ENCODE data around the gene USP21.

Gene USP21

DNA sequence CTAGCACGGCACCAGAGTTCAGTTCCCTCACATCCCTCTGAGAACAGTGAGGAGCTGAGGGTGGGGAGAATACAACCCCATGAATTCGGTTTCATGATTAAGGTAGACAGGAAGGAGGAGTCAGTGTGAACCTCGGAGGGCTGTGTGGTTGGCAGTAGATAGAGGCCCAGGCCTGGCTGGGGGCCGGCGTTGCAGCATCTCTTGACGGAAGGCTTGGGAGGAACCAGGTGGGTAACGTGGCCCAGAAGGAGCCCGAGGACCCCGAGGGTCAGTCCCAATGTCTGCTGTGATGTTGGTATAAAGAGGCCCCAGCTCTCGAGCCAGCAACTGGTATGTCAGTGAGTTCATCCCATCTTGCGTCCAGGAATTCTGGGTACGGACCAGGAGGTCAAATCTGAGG is 12.4 kb downstream of the USP21 start:
- no peak for TF ChIP-seq POLR2AphosphoS5 (IDR thresholded peaks at IDR 0.05; ENCODE audit: borderline replicate concordance, low read depth, low read length)
- TF ChIP-seq FOXP2 (optimal IDR thresholded peaks at IDR 0.05; ENCODE audit: control extremely low read depth, extremely low read length, insufficient read depth) = no peak
- TF ChIP-seq EZH2 (IDR thresholded peaks at IDR 0.05) = no peak
- Histone ChIP-seq H3K9me3 (ENCODE audit: low read depth, low read length) (no peaks in the 10 kb centered on the region), H3K4me3 (no peak overlapping the region), H3K27ac (no peak overlapping the region), H3K36me3 (ENCODE audit: insufficient read depth, low read length) (peaks cover 46% of the 10 kb centered on the region), H3K9ac (ENCODE audit: insufficient read length) (no peak overlapping the region)
- DNase-seq (ENCODE audit: low read depth, low spot score) = no peak

DNA sequence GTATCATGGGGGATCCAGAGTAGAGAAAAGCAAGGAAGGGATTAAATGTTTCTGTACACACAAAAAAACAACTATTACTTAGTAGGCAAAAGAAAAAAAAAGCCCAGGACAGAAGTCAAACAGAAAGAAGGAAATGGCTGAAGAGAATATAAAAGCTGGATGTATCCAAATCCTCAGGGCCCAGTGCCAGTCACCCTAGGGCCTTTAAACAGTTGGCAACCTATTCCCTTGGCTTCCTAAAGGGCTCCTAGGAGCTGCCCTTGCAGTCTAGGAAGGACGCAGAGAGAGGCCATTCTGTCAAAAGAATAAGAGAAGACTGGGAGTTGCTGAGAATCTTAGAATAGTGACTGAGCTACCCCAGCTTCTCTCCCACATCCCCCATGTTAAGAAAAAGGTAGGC is 13.0 kb downstream of the USP21 start:
- Histone ChIP-seq H3K9ac (ENCODE audit: insufficient read length) (no peak overlapping the region), H3K9me3 (ENCODE audit: low read depth, low read length) (no peaks in the 10 kb centered on the region), H3K36me3 (ENCODE audit: insufficient read depth, low read length) (peaks cover 46% of the 10 kb centered on the region), H3K27ac (no peak overlapping the region), H3K4me3 (no peak overlapping the region)
- DNase-seq (ENCODE audit: low read depth, low spot score) = no peak
- no peak for TF ChIP-seq POLR2AphosphoS5 (IDR thresholded peaks at IDR 0.05; ENCODE audit: borderline replicate concordance, low read depth, low read length)
- TF ChIP-seq FOXP2 (optimal IDR thresholded peaks at IDR 0.05; ENCODE audit: control extremely low read depth, extremely low read length, insufficient read depth) = no peak
- TF ChIP-seq EZH2 (IDR thresholded peaks at IDR 0.05) = no peak

DNA sequence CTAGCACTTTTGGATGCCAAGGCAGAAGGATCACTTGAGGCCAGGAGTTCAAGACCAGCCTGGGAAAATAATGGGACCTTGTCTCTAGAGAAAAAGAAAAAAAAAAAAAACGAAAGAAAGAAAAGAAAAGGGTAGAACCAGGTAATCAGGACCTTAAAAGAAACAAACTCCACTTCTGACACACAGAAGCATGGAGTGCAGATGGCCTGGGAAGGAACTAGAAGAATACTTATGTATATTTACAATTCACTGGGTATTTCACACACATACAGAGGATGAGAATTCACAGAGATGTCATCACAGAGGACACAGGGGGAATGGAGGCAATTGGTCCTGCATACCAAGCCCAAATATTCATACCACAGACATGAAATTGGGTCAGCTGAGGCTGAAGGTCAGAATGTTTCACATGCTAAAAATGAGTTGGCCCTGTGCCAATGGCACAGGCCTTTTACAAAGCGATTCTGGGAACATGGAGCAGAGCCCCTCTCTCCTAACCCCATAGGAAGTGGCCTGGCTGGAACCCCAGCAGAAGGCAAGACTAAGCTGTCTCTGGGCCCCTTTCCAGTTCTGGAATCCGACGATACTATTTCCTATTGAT is 13.6 kb downstream of the USP21 start:
- peaks cover 46% of the 10 kb centered on the region for H3K36me3 ChIP-seq (ENCODE audit: insufficient read depth, low read length)
- no peak overlapping the region for H3K9ac ChIP-seq (ENCODE audit: insufficient read length)
- H3K4me3 ChIP-seq = no peak overlapping the region
- no peak for DNase-seq (ENCODE audit: low read depth, low spot score)
- TF ChIP-seq FOXP2 (optimal IDR thresholded peaks at IDR 0.05; ENCODE audit: control extremely low read depth, extremely low read length, insufficient read depth) (no peak), EZH2 (IDR thresholded peaks at IDR 0.05) (no peak), POLR2AphosphoS5 (IDR thresholded peaks at IDR 0.05; ENCODE audit: borderline replicate concordance, low read depth, low read length) (no peak)
- H3K9me3 ChIP-seq (ENCODE audit: low read depth, low read length) = no peaks in the 10 kb centered on the region
- H3K27ac ChIP-seq = no peak overlapping the region

DNA sequence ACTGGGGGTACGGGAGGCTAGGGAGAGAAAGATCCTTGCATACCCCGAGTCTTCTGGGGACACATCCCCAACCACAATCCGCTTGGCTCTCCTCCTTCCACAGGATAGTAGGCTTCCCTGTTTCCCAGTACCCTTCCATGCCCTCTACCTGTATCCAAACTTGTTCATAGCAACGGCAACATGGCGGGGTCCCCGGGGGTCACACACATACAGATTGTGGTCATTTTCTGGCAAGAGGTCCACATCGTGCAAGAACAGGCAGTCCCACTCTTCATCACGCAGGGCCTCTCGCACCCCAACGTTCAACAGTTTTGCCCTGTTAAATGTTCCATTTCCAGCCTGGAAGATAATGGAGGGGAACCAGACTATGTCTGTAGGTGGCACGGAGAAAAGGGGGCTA is 14.4 kb downstream of the USP21 start:
- peaks cover 46% of the 10 kb centered on the region for H3K36me3 ChIP-seq (ENCODE audit: insufficient read depth, low read length)
- H3K4me3 ChIP-seq = no peak overlapping the region
- no peak overlapping the region for H3K27ac ChIP-seq

DNA sequence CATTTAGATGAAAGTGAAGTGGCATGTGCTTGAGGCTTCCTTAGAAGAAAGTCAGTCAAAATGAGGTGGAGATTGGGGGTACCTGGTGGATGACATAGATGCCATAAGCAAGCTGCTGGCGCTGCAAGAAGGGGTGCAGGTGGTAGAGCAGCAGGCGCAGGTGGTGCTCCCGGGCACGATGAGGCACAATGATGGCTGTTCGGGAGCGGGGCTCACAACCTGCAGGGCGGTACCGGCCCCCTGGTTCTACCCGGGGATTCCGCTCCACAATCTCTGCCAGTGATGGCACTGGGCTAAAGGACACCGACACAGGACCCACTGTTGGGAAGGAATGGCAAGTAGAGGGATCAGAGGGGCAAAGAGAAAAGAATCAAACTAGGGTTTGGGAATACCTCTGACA is 15.6 kb downstream of the USP21 start:
- TF ChIP-seq FOXP2 (optimal IDR thresholded peaks at IDR 0.05; ENCODE audit: control extremely low read depth, extremely low read length, insufficient read depth) (no peak), POLR2AphosphoS5 (IDR thresholded peaks at IDR 0.05; ENCODE audit: borderline replicate concordance, low read depth, low read length) (no peak), EZH2 (IDR thresholded peaks at IDR 0.05) (no peak)
- no peak for DNase-seq (ENCODE audit: low read depth, low spot score)
- H3K4me3 ChIP-seq = no peak overlapping the region
- H3K9ac ChIP-seq (ENCODE audit: insufficient read length) = no peak overlapping the region
- peaks cover 46% of the 10 kb centered on the region for H3K36me3 ChIP-seq (ENCODE audit: insufficient read depth, low read length)
- no peak overlapping the region for H3K27ac ChIP-seq
- no peaks in the 10 kb centered on the region for H3K9me3 ChIP-seq (ENCODE audit: low read depth, low read length)

More for the DNA sequence above, 14.4 kb downstream of the USP21 start:
- DNase-seq (ENCODE audit: low read depth, low spot score) = no peak
- no peaks in the 10 kb centered on the region for H3K9me3 ChIP-seq (ENCODE audit: low read depth, low read length)
- H3K9ac ChIP-seq (ENCODE audit: insufficient read length) = no peak overlapping the region
- TF ChIP-seq POLR2AphosphoS5 (IDR thresholded peaks at IDR 0.05; ENCODE audit: borderline replicate concordance, low read depth, low read length) (no peak), FOXP2 (optimal IDR thresholded peaks at IDR 0.05; ENCODE audit: control extremely low read depth, extremely low read length, insufficient read depth) (no peak), EZH2 (IDR thresholded peaks at IDR 0.05) (no peak)

DNA sequence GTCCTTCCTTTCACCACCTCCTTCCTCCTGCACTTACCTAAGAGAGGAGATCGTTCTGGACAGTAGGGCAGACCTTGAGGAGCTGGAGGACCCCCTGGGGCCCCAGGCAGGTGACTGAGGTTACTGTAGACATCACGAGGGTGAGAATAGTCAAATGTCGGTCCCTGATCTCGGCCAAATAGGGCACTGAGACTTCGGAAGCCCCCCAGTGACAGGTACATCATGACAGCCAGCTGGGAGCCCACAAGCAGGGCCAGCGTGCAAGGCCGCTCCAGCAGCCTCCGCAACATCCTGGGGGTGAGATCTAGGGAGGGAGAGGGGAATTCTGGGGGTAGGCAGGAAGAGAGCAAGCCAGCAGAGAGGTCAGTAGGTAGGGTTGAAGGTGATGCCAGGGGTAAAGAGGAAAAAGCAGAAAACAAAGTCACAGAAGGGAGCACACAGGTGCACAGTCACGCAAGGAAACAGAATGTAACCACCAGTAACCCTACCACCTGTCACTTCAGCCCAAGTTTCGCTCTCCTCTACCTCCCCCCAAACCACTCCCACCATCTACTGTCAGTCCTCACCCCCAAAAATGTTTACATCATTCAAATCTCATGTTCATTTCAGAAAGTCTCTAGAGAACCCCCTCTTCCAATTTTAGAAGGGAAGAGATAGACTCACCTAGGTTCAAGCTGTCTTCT is 16.6 kb downstream of the USP21 start:
- Histone ChIP-seq H3K9me3 (ENCODE audit: low read depth, low read length) (no peaks in the 10 kb centered on the region), H3K36me3 (ENCODE audit: insufficient read depth, low read length) (peaks cover 40% of the 10 kb centered on the region), H3K9ac (ENCODE audit: insufficient read length) (no peak overlapping the region), H3K27ac (no peak overlapping the region), H3K4me3 (peak overlapping the region; percentile 99)
- DNase-seq (ENCODE audit: low read depth, low spot score) = no peak
- TF ChIP-seq EZH2 (IDR thresholded peaks at IDR 0.05) (no peak), POLR2AphosphoS5 (IDR thresholded peaks at IDR 0.05; ENCODE audit: borderline replicate concordance, low read depth, low read length) (no peak), FOXP2 (optimal IDR thresholded peaks at IDR 0.05; ENCODE audit: control extremely low read depth, extremely low read length, insufficient read depth) (no peak)

DNA sequence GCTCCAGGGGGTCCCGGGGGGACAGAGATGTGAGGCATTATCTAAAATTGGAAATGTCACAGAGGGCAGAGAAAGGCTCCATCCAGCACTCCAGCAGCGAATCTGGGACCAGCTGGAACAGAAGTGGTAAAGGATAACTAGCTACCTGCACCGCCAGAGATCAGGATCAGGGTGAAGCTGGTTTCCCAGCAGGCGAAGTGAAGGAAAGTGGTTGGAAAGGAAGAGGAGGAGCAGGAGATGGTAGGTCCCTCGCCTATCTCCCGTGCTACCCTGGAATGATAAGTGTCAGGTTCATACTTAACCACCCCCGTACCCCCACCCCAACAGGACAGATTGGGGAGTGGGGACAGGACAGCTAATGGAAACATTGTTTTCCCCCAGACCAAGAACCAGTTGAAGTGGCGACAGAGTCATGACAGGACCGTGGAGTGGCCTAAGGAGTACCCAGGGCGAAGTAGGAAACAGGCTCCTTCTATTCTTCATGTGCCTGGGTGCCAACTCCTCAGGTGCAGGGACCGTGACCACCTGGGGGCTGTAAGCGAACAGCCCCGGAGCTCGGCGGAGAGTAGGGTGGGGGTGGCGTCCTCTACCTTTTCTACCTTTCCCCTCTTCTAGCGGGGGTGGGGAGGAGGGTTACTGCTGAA is 17.3 kb downstream of the USP21 start:
- Histone ChIP-seq H3K4me3 (peak overlapping the region; percentile 99), H3K36me3 (ENCODE audit: insufficient read depth, low read length) (peaks cover 33% of the 10 kb centered on the region), H3K27ac (no peak overlapping the region), H3K9ac (ENCODE audit: insufficient read length) (peak overlapping the region; percentile 93), H3K9me3 (ENCODE audit: low read depth, low read length) (no peaks in the 10 kb centered on the region)
- DNase-seq (ENCODE audit: low read depth, low spot score) = no peak
- no peak for TF ChIP-seq EZH2 (IDR thresholded peaks at IDR 0.05)
- TF ChIP-seq POLR2AphosphoS5 (IDR thresholded peaks at IDR 0.05; ENCODE audit: borderline replicate concordance, low read depth, low read length) = no peak
- TF ChIP-seq FOXP2 (optimal IDR thresholded peaks at IDR 0.05; ENCODE audit: control extremely low read depth, extremely low read length, insufficient read depth) = no peak

DNA sequence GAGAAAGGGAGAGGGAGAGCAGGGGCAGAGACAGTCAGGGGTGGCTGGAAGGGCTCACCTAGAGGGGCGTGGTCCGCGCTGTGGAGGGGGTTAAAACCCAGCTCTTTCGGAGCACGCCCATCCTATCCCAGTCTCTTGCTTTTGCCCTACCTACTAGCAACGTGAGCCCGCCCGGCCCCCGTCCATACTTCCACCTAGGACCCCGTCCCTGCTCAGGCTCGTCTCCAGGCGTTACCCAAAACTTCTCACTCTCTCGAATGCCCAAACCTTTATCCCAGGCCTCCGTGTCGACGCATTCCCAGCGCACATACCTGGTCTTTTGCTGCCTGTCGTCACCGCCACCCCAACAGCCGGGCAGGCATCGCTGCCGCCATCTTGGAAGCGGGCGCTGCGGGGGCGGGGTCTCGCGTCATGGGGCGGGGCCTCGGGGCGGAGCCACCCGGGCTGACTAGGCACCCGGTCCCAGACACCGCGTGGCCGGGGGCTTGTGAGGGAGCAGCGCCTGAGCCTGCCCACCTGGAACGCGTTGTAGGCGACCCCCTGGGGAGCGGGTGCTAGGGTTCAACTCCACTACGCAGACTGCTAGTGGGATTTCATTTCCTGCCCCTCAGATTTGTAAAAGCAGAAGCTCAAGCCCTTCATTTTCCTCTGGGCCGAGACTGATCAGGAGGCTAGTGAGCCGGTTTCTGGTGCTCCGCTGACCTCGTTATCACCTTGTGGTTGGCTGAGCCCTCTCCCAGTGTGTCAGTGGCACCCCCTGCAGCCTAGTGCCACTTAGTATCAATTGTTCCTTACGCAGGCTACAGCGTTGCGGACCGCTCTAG is 18.0 kb downstream of the USP21 start, which contains the start of gene B4GALT3:
TSS of gene B4GALT3 (minus strand) at position 396 of the 824 bp plus-strand sequence. CDS start 1,447 bp downstream, outside the sequence.
- Histone ChIP-seq H3K9me3 (ENCODE audit: low read depth, low read length) (no peaks in the 10 kb centered on the region), H3K4me3 (peak within 1 kb of the TSS; percentile 99), H3K36me3 (ENCODE audit: insufficient read depth, low read length) (peaks cover 26% of the 10 kb centered on the region), H3K27ac (peak within 1 kb of the TSS; percentile 51), H3K9ac (ENCODE audit: insufficient read length) (peak within 1 kb of the TSS; percentile 93)
- no peak for DNase-seq (ENCODE audit: low read depth, low spot score)
- TF ChIP-seq POLR2AphosphoS5 (IDR thresholded peaks at IDR 0.05; ENCODE audit: borderline replicate concordance, low read depth, low read length) = peak; percentile 94
- TF ChIP-seq FOXP2 (optimal IDR thresholded peaks at IDR 0.05; ENCODE audit: control extremely low read depth, extremely low read length, insufficient read depth) = no peak
- no peak for TF ChIP-seq EZH2 (IDR thresholded peaks at IDR 0.05)
